HG03378 (cell line): ENCODE results near the gene TSPAN9.

Source experiments
- ATAC-seq: cut with Tn5 transposase; IDR thresholded peaks from one replicate; pipeline ENCODE4 v1.9.1; 2021; ENCODE audit warnings: mild to moderate bottlenecking, moderate library complexity; ENCODE audit not compliant: unreplicated experiment

Gene TSPAN9

GRCh38 chr12:3075315-3075714, 1.9 kb upstream of the TSPAN9 start:
- no peak for ATAC-seq

DNA sequence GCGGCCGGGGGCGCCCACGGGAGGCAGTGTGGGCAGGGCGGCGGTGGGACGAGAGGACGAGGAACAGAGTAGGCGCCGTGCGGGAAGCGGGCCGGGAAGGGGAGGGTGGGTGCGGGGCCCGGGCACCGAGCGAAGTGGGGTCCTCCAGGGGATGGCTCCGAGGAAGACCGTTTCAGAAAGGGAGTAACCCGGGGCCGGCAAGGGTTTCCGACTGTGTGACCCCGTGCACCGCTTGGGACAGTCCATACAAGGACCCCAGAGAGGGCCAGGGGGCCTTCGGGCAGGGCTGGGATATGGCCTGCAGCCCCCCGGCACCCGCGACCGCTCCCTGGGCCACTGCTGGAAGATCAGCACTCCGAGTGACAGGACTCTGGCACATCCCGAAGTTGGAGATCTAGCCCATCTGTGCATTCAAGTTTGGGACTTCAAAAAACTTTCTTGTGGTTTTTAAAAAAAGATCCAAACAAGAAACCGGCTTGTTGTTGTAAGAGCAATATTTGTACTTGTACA, 448 bp downstream of the TSPAN9 start:
- ATAC-seq = no peak

GRCh38 chr12:3078086-3078820, 1.1 kb downstream of the TSPAN9 start:
- no peak for ATAC-seq

DNA sequence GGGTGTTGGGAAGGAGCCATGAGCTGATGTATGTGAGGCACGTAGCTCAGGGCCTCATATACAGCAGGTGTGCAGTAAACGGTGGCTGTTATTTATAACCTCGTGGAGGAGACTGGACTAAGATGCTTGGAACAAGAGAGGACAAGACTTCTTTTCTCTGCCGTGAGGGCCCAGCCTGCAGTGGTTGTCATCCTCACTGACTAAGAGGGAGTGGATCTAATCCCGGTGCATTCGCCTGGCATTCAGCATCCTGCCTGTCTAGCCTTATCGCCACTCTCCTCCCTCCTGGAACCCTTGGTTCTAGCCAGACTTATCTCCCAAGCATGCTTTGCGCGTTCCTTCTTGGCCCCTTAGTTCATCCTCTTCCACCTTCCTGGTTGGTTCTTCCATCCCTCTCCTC, 3.9 kb downstream of the TSPAN9 start:
- no peak for ATAC-seq

DNA sequence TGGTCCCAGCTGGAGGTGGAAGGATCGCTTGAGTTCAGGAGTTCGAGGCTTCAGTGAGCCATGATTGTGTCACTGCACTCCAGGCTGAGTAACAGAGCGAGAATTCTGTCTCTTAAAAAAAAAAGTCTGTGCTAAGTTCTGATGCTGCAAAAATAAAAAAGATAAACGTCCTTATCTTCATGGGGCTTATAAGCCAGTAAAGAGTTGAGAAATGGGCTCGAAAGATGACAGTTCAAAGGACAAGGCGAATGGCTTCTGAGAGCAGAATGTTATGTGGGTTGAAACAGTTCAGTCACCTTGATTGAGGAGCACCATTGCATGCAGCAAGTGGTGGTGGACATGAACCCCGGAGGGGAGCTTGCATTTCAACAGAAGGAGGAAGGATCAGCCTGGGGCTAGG, 4.7 kb downstream of the TSPAN9 start:
- no peak for ATAC-seq

DNA sequence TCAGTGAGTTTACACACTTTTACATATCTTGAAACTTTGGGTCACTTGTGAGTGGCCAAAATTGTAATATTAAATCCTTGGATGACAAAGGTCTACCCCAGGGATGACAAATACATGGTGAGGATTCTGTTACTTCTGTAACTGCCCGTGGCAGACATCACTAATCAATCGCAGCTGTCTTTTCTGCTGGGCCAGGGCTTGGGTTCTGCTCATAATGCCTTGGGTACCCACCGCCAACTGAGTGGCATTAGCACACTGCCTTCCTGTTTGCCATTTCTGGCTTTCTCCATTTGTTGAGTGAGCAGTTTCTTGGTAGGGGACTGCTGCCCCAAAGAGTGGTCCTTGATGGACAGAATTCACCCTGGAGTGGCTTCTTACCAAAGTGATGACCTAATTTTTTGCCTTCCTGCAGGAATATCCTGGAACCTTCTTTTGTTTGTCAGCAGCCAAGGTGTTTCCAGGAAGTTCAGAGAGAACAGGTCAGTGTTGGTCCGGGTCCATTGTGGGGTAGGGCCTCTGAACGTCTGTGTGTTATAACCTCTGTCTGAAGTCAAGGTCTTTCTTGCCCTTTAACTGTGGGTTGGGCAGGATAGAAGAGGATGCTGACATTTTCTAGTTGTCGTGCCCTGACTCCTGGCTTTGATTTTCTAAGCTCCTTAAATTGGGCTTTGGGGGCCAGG, 6.2 kb downstream of the TSPAN9 start:
- no peak for ATAC-seq

DNA sequence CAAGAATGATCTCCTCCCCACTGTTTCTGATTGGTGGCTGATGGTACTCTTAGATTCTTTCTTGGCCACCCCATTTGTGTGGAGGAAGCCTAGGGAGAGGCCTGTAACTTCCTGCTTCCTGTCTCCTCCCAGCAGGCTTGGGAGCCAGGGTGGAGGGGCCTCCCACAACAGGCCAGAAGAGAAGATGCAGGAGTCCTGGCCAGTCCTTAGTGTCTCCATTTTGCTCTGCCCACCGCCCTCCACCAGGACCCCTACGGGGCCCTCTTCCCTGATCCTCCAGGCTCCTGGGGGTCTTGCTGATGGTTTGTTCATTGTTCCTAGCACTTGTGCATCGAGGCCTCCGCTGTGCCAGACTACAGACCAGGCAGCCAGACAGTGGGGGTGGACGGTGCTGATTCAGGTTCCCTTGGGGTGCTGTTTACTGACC, 6.8 kb downstream of the TSPAN9 start:
- no peak for ATAC-seq

DNA sequence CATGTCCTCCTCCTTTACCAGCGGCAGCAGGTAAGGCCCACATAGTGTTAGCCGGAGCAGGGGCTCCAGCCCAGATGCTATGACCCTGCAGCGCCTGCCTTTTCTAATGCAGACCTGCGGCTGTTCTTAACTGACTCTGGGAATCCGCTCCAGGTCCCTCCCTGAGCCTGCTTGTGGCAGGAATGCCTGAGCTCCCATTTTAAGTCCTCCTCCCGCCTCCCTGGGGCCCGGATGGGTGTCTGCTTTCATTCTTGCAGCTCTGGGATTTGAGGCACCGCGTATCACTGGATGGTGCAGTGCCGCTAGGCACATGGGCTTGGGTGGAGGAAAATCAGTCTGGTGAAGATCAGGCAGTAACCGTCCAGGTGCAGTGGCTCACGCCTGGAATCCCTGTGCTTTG, 7.6 kb downstream of the TSPAN9 start:
- no peak for ATAC-seq

DNA sequence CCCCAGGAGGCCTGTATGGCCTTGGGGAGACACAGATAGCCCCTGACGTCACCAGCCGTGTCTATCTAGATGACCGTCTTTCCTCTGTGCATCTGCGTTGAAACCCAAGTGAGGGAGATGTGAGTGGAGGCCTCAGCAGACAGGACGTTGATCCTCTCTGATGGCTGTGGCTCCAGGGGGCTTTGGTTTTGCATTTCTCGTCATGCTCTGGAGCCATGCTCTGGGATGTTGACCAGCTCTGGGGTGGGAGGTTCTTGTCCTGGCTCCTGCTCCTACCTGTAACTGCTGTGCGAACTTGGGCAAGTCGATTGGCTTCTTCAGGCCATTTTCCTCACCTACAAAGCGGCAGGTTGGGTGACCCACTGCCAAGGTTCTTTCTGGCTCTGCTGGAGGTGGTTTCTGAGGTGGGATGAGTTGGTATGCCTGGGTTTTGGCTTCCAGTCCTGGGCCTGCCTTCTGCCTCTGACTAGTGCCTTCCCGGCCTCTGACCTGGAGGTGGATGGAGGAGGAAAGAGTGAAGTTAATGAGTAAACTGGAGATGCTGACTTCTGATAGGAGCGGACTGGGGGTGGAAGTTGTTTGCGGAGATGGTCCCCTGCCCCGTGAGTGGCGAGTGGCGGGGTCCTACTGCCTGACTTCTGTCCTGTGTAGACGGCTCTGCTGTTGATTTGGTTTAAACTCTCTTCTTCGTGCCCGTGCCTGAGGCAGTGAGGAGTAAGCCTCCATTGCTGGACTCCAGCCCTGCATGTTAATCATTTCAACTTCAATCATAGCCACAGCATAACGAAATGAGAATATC, 8.4 kb downstream of the TSPAN9 start:
- no peak for ATAC-seq

GRCh38 chr12:3086211-3086610, 9.0 kb downstream of the TSPAN9 start:
- ATAC-seq = no peak

DNA sequence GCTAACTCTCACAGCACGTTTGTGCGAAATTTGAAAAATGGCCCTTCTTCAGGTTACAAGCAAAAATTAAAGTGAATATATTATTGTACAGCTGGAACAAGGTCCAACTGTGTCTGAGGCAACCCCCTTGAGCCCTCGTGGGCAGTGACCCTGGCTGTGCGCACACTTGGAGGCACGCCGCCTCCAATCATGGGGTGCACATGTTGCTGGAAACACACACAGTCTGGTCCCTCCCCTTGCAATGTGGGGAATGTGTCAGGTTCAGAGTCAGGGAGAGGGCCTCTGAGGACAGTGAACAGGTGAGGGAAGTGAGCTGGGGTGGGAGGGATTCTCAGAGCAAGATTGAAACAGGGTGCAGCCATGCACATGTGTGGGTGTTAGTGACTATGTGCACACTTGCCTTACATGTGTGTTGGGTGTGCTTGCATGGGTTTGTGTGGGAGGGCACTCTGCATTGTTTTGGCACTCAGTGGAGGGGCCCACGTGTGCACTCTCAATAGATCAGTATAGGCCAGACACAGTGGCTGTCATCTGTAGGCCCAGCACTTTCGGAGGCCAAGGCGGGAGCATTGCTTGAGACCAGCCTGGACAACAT, 9.6 kb downstream of the TSPAN9 start:
- ATAC-seq = no peak

- ATAC-seq = no peak
Measured at GRCh38 chr12:3087758-3088650, 10.8 kb downstream of the TSPAN9 start.

DNA sequence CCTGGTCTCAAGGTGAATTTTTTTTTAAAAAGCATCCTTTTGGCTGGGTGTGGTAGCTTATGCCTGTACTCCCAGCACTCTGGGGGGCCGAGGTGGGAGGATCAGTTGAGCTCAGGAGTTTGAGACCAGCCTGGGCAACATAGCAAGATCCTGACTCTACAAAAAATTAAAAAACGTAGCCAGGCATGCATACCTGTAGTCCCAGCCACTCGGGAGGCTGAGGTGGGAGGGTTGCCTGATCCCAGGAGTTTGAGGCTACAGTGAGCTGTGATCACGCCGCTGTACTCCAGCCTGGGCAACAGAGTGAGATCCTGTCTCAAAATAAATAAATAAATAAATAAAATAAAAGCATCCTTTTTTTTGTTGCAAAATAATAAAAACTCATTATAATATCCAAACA, 12.4 kb downstream of the TSPAN9 start:
- ATAC-seq = no peak

- no peak for ATAC-seq
Measured at GRCh38 chr12:3090240-3091037, 13.3 kb downstream of the TSPAN9 start.

- ATAC-seq = no peak
Measured at GRCh38 chr12:3091038-3091319, 13.8 kb downstream of the TSPAN9 start.

GRCh38 chr12:3091382-3092241, 14.4 kb downstream of the TSPAN9 start:
- ATAC-seq = no peak

DNA sequence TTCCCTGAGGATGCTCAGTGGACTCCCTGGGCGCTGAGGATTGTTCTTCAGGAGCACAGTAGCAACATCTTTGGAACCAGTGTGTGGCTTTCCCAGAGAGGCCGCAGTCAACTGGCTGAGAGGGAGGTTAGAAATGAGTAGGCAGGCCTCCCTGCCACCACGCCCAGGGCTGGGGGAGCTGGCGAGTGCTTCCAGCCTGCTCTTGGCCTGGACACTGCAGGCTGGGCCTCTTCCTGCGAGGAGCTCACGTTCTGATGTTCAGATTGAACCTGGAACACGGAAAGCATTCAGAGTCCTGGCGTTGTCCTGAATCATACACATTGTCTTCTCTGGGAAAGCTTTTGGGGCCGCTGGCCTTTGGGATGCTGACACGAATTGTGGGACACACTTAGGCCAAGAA, 15.6 kb downstream of the TSPAN9 start:
- no peak for ATAC-seq

GRCh38 chr12:3097186-3097804, 20.1 kb downstream of the TSPAN9 start:
- ATAC-seq = no peak
